Endothelial cell of umbilical vein (primary cell): ENCODE results near the gene ANKRD33. TPM values are rescaled to one million over a fixed set of nuclear protein-coding genes. Genes with fewer than 3 reads are reported as not detected.

Experiments used
- BruUV-seq: library from RNA; stranded (reverse); fragments of 400-500 nt; replicated peaks from 2 replicates; lab custom pipeline; 2021; lab: Mats Ljungman, UMichigan
- CTCF ChIA-PET: fragments of 300-600, 350-600 bp; sonication (Branson Sonifier 250); formaldehyde crosslinking; loops from one replicate; lab custom pipeline; 2021; ENCODE audit warnings: antibody characterized with exemption, inconsistent platforms; lab: Charles Lee
- POLR2A ChIA-PET: fragments of 300-600, 350-600 bp; sonication (Branson Sonifier 250); formaldehyde crosslinking; loops from one replicate; lab custom pipeline; 2021; ENCODE audit warnings: antibody characterized with exemption, inconsistent platforms; lab: Charles Lee
- DNase-seq: peaks from one replicate; pipeline ENCODE4 v3.0.0-alpha.2; 2011; ENCODE audit warnings: low read depth, low spot score
- FAIRE-seq: peaks from 2 replicates; lab custom pipeline; 2011; peaks lifted over from hg19 to GRCh38; lab: Jason Lieb, UNC
- H2AFZ ChIP-seq: 2 replicates; pipeline ENCODE4 v1.6.0; 2012; ENCODE audit warnings: low read depth, low read length, control low read depth, inconsistent platforms
- H3K27ac ChIP-seq: 2 replicates; pipeline ENCODE4 v1.5.1; 2011; ENCODE audit warnings: low read depth, mild to moderate bottlenecking, control low read depth, low read length, moderate library complexity; ENCODE audit not compliant: insufficient read depth
- H3K27me3 ChIP-seq, 2 experiments: 2 replicates each; pipeline versions ENCODE4 v1.6.0 to v1.6.1; 2011; ENCODE audit warnings: low read length in 2 of 2, mixed read lengths in 1 of 2; ENCODE audit not compliant: control insufficient read depth in 2 of 2, insufficient read depth in 2 of 2
- H3K36me3 ChIP-seq, 2 experiments: 2 replicates in 1 of 2; 3 replicates in 1 of 2; pipeline ENCODE4 v1.5.1; 2011; ENCODE audit warnings: low read length in 2 of 2, mild to moderate bottlenecking in 1 of 2, moderate library complexity in 1 of 2; ENCODE audit not compliant: control insufficient read depth in 2 of 2, insufficient read depth in 2 of 2; ENCODE audit errors: extremely low read depth in 1 of 2
- H3K4me1 ChIP-seq: 3 replicates; pipeline ENCODE4 v1.5.1; 2011; ENCODE audit warnings: mild to moderate bottlenecking, low read length; ENCODE audit not compliant: control insufficient read depth, insufficient read depth; ENCODE audit errors: extremely low read depth
- H3K4me2 ChIP-seq: 2 replicates; pipeline ENCODE4 v1.6.1; 2011; ENCODE audit warnings: low read length, control low read depth, mixed read lengths; ENCODE audit not compliant: insufficient read depth
- H3K4me3 ChIP-seq, 3 experiments: fragments of 200-600 bp in 1 of 3; sonication (generic), shearing (Covaris generic) in 1 of 3; replicated peaks in 1 of 3; 2 replicates each; pipeline ENCODE4 v1.5.1; 2011 to 2016; ENCODE audit warnings: control low read depth in 3 of 3, low read length in 3 of 3, mild to moderate bottlenecking in 2 of 3, inconsistent platforms in 1 of 3, low read depth in 1 of 3, moderate library complexity in 1 of 3; ENCODE audit not compliant: insufficient read depth in 1 of 3
- H3K79me2 ChIP-seq: 2 replicates; pipeline ENCODE4 v1.6.0; 2012; ENCODE audit warnings: low read length, inconsistent platforms; ENCODE audit not compliant: control insufficient read depth, insufficient read depth
- H3K9ac ChIP-seq: replicated peaks from 2 replicates; pipeline ENCODE3; 2011; ENCODE audit warnings: low read length, control low read depth; ENCODE audit not compliant: insufficient read depth; ENCODE audit errors: extremely low read depth
- H3K9me1 ChIP-seq: replicated peaks from 3 replicates; pipeline ENCODE4 v1.6.0; 2011; ENCODE audit warnings: mild to moderate bottlenecking, low read length; ENCODE audit not compliant: control insufficient read depth, insufficient read depth; ENCODE audit errors: extremely low read depth
- H3K9me3 ChIP-seq: replicated peaks from 2 replicates; pipeline ENCODE4 v1.5.1; 2012; ENCODE audit warnings: low read length, inconsistent platforms; ENCODE audit not compliant: control insufficient read depth, insufficient read depth
- H4K20me1 ChIP-seq: replicated peaks from 2 replicates; pipeline ENCODE3; 2011; ENCODE audit warnings: mild to moderate bottlenecking, low read length; ENCODE audit not compliant: control insufficient read depth, insufficient read depth; ENCODE audit errors: extremely low read depth
- EZH2 ChIP-seq: IDR thresholded peaks from 2 replicates; pipeline ENCODE4 v1.6.1; 2012; ENCODE audit warnings: borderline replicate concordance, low read depth, mild to moderate bottlenecking, moderate library complexity, low read length, inconsistent platforms; ENCODE audit not compliant: severe bottlenecking
- FOS ChIP-seq: IDR thresholded peaks from 2 replicates; pipeline ENCODE4 v1.6.1; 2011; ENCODE audit warnings: mild to moderate bottlenecking, low read length, moderate library complexity, borderline replicate concordance; ENCODE audit not compliant: insufficient read depth
- GATA2 ChIP-seq: IDR thresholded peaks from 2 replicates; pipeline ENCODE4 v1.7.0; 2011; ENCODE audit warnings: low read depth, mild to moderate bottlenecking, moderate library complexity, mixed read lengths, low read length; ENCODE audit not compliant: insufficient read length, insufficient read depth
- JUN ChIP-seq: IDR thresholded peaks from 2 replicates; pipeline ENCODE4 v1.6.1; 2011; ENCODE audit warnings: borderline replicate concordance, low read depth; ENCODE audit not compliant: insufficient read length, insufficient read depth
- MYC ChIP-seq: IDR thresholded peaks from one replicate; pipeline ENCODE4 v1.6.1; 2011; ENCODE audit warnings: mild to moderate bottlenecking, low read depth, low read length
- POLR2A ChIP-seq: IDR thresholded peaks from 2 replicates; pipeline ENCODE4 v1.6.1; 2012; ENCODE audit warnings: low read depth, mild to moderate bottlenecking, control low read depth, low read length
- POLR2AphosphoS5 ChIP-seq: IDR thresholded peaks from 2 replicates; pipeline ENCODE4 v1.6.1; 2012; ENCODE audit warnings: low read depth, mild to moderate bottlenecking, control low read depth, low read length, moderate library complexity; ENCODE audit not compliant: insufficient read depth
- dilution Hi-C: fragments of 300-500 bp; cut with MboI; formaldehyde crosslinking; loops from one replicate; pipeline ENCODE4 v1.15.0; 2019; ENCODE audit warnings: low sequenced_read_pairs; ENCODE audit not compliant: extremely low pct_ligation_motif_present
- intact Hi-C: fragments of 100-400 bp; cut with micrococcal nuclease; formaldehyde crosslinking; loops from one replicate; pipeline ENCODE4 v1.10.0; 2022
- polyA plus RNA-seq, 4 experiments: library from polyadenylated mRNA; depleted of rRNA in 3 of 4; stranded (reverse) in 3 of 4; unstranded in 1 of 4; fragments of >200 nt; gene quantifications; 2 replicates each; pipeline versions ENCODE4 v1.2.1 to v1.2.3, GENCODE V29; 2011 to 2012; ENCODE audit warnings: missing spikeins in 1 of 4
- total RNA-seq: library from RNA; stranded (reverse); gene quantifications from 2 replicates; pipeline ENCODE4 v1.2.3, GENCODE V29; 2021
- TF ChIP-seq, protein P1 (sequence below): IDR thresholded peaks from 2 replicates; pipeline ENCODE4 v1.6.1; 2011; ENCODE audit not compliant: insufficient read depth, insufficient read length
- TF ChIP-seq, protein P2 (sequence below), 2 donors: IDR thresholded peaks; 1 replicate in 1 of 2; 2 replicates in 1 of 2; pipeline ENCODE4 v1.5.1; 2011; ENCODE audit warnings: low read length in 2 of 2, mild to moderate bottlenecking in 2 of 2, moderate library complexity in 2 of 2, control low read depth in 1 of 2, inconsistent platforms in 1 of 2, low read depth in 1 of 2; ENCODE audit not compliant: insufficient read depth in 1 of 2; ENCODE audit errors: extremely low read depth in 1 of 2

Gene ANKRD33
- total and polyA plus RNA-seq, 2 donors (not counting 3 experiments of a cell fraction or from before 2014, with no cell fraction given): 0.80 to 1.2 TPM

DNA sequence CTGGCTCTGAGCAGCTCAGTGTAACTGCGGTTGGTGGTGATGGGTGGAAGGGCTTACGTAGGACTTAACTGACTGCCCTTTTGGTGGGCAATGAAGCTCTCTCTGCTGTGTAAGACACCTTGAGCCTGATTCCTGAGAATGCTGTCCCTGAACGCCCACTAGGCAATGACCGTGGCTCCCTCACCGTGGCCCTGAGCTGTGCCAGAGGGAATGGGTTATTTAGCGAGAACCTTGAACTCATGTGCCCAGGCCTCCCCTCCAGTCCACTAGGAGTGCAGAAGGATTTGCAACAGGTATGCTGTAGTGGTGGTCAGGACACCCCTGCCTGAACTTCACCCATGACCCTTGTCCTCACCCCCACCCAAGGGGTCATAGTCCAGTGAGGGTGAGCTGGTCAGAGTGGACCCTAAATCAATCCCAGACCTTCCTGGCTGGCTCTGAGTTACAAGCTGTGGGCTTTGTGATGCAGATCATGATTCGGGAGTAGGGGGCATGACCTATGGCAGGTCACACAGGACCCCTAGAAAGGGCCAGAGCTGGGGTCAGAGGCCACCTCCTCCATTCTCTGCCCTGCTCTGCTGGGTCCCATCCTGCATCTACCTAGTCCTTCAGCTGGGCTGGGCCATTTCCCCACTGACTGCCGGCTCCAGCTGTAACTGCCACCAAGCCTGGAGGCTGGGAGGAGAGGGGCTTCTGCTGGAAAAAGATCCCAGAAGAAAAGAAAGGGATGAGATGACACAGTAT, 14.5 kb upstream of the ANKRD33 start:
- POLR2A ChIA-PET: no interaction called here
- no TSS peak for BruUV-seq
- Histone ChIP-seq H3K9ac (no peak overlapping the region), H3K4me1 (peaks cover 6% of the 10 kb centered on the region), H3K79me2 (no peaks in the 10 kb centered on the region), H3K36me3 (no peaks in the 10 kb centered on the region), H2AFZ (no peak overlapping the region), H3K27ac (no peak overlapping the region), H3K9me3 (no peaks in the 10 kb centered on the region), H3K9me1 (no peaks in the 10 kb centered on the region), H3K27me3 (no peaks in the 10 kb centered on the region), H3K4me3 (no peak overlapping the region), H4K20me1 (no peaks in the 10 kb centered on the region), H3K4me2 (no peak overlapping the region)
- CTCF ChIA-PET: interaction anchor here (1.2 to 5.0 kb wide), 7 partner anchors 10 to 453 kb away, joined by 5 to 105 read pairs (median 34); partner anchors contain the start of gene FIGNL2
- FAIRE-seq: no peak
- no peak for DNase-seq
- dilution Hi-C loops: no loop called here
- intact Hi-C loops: loop anchor here (10.0 kb wide), 1 partner anchor 189 kb away; no protein-coding TSS in a partner anchor
- TF ChIP-seq EZH2 (no peak), JUN (no peak), POLR2A (no peak), MYC (no peak), FOS (no peak), POLR2AphosphoS5 (no peak), GATA2 (no peak)
- TF ChIP-seq, protein P1, sequence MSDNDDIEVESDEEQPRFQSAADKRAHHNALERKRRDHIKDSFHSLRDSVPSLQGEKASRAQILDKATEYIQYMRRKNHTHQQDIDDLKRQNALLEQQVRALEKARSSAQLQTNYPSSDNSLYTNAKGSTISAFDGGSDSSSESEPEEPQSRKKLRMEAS: no peak
- TF ChIP-seq, protein P2, sequence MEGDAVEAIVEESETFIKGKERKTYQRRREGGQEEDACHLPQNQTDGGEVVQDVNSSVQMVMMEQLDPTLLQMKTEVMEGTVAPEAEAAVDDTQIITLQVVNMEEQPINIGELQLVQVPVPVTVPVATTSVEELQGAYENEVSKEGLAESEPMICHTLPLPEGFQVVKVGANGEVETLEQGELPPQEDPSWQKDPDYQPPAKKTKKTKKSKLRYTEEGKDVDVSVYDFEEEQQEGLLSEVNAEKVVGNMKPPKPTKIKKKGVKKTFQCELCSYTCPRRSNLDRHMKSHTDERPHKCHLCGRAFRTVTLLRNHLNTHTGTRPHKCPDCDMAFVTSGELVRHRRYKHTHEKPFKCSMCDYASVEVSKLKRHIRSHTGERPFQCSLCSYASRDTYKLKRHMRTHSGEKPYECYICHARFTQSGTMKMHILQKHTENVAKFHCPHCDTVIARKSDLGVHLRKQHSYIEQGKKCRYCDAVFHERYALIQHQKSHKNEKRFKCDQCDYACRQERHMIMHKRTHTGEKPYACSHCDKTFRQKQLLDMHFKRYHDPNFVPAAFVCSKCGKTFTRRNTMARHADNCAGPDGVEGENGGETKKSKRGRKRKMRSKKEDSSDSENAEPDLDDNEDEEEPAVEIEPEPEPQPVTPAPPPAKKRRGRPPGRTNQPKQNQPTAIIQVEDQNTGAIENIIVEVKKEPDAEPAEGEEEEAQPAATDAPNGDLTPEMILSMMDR (IDR thresholded peaks at IDR 0.05; ENCODE audit: extremely low read depth in 1 of 2, insufficient read depth in 1 of 2, low read depth in 1 of 2, low read length in 2 of 2): no peak
